HEK293 (cell line): ENCODE results near the gene ONECUT1.

Experiments
- BCL11B ChIP-seq: fragments of 450-650 bp; formaldehyde crosslinking; IDR thresholded peaks from 2 replicates; pipeline ENCODE4 v1.5.1; 2016; ENCODE audit warnings: low read depth, missing biosample characterization, missing genetic modification characterization
- GLI2 ChIP-seq: fragments of 450-650 bp; formaldehyde crosslinking; IDR thresholded peaks from 2 replicates; pipeline ENCODE4; 2017; ENCODE audit warnings: missing biosample characterization, missing genetic modification characterization, low read depth, borderline replicate concordance
- KLF9 ChIP-seq: fragments of 450-650 bp; formaldehyde crosslinking; IDR thresholded peaks from 2 replicates; pipeline ENCODE4 v1.5.1; 2016; ENCODE audit warnings: missing biosample characterization, missing genetic modification characterization, low read depth
- MYNN ChIP-seq: fragments of 450-650 bp; formaldehyde crosslinking; IDR thresholded peaks from 2 replicates; pipeline ENCODE4 v1.5.1; 2016; ENCODE audit warnings: missing biosample characterization, missing genetic modification characterization, borderline replicate concordance
- YY1 ChIP-seq: fragments of 450-650 bp; formaldehyde crosslinking; IDR thresholded peaks from 2 replicates; pipeline ENCODE4 v1.5.1; 2018; ENCODE audit warnings: missing biosample characterization, missing genetic modification characterization
- ZBTB1 ChIP-seq: fragments of 450-650 bp; formaldehyde crosslinking; IDR thresholded peaks from 2 replicates; pipeline ENCODE4 v1.5.1; 2016; ENCODE audit warnings: missing biosample characterization, missing genetic modification characterization
- ZBTB20 ChIP-seq: fragments of 450-650 bp; formaldehyde crosslinking; IDR thresholded peaks from 2 replicates; pipeline ENCODE4 v1.5.1; 2016; ENCODE audit warnings: missing biosample characterization, missing genetic modification characterization
- ZFHX2 ChIP-seq: fragments of 450-650 bp; formaldehyde crosslinking; conservative IDR thresholded peaks from 2 replicates; pipeline ENCODE4 v1.5.1; 2016; ENCODE audit warnings: missing biosample characterization, missing genetic modification characterization
- ZNF112 ChIP-seq: fragments of 450-650 bp; formaldehyde crosslinking; IDR thresholded peaks from 2 replicates; pipeline ENCODE4 v1.5.0; 2017; ENCODE audit warnings: missing biosample characterization, missing genetic modification characterization
- ZNF121 ChIP-seq: fragments of 450-650 bp; formaldehyde crosslinking; IDR thresholded peaks from 2 replicates; pipeline ENCODE4 v1.5.1; 2016; ENCODE audit warnings: missing biosample characterization, missing genetic modification characterization
- ZNF132 ChIP-seq: fragments of 450-650 bp; formaldehyde crosslinking; IDR thresholded peaks from 2 replicates; pipeline ENCODE4 v1.5.1; 2017; ENCODE audit warnings: missing biosample characterization, missing genetic modification characterization, borderline replicate concordance
- ZNF146 ChIP-seq: fragments of 450-650 bp; formaldehyde crosslinking; IDR thresholded peaks from 2 replicates; pipeline ENCODE4 v1.5.1; 2016; ENCODE audit warnings: missing biosample characterization, missing genetic modification characterization
- ZNF169 ChIP-seq: fragments of 450-650 bp; formaldehyde crosslinking; IDR thresholded peaks from 2 replicates; pipeline ENCODE4 v1.5.1; 2016; ENCODE audit warnings: missing biosample characterization, missing genetic modification characterization
- ZNF2 ChIP-seq: fragments of 450-650 bp; formaldehyde crosslinking; IDR thresholded peaks from 2 replicates; pipeline ENCODE4 v1.5.1; 2016; ENCODE audit warnings: missing biosample characterization, missing genetic modification characterization
- ZNF223 ChIP-seq: fragments of 450-650 bp; formaldehyde crosslinking; IDR thresholded peaks from 2 replicates; pipeline ENCODE4 v1.5.1; 2016; ENCODE audit warnings: missing biosample characterization, missing genetic modification characterization
- ZNF404 ChIP-seq: fragments of 450-650 bp; formaldehyde crosslinking; IDR thresholded peaks from 2 replicates; pipeline ENCODE4 v1.5.1; 2017; ENCODE audit warnings: missing biosample characterization, missing genetic modification characterization
- ZNF426 ChIP-seq: fragments of 450-650 bp; formaldehyde crosslinking; IDR thresholded peaks from 2 replicates; pipeline ENCODE4 v1.5.1; 2017; ENCODE audit warnings: missing biosample characterization, missing genetic modification characterization, mild to moderate bottlenecking, inconsistent platforms, moderate library complexity
- ZNF473 ChIP-seq: fragments of 450-650 bp; formaldehyde crosslinking; IDR thresholded peaks from 2 replicates; pipeline ENCODE4 v1.5.1; 2017; ENCODE audit warnings: missing biosample characterization, missing genetic modification characterization
- ZNF544 ChIP-seq: fragments of 450-650 bp; formaldehyde crosslinking; IDR thresholded peaks from 2 replicates; pipeline ENCODE4 v1.5.0; 2017; ENCODE audit warnings: missing biosample characterization, missing genetic modification characterization
- ZNF560 ChIP-seq: fragments of 450-650 bp; formaldehyde crosslinking; IDR thresholded peaks from 2 replicates; pipeline ENCODE4 v1.5.1; 2017; ENCODE audit warnings: missing biosample characterization, missing genetic modification characterization, borderline replicate concordance
- ZNF660 ChIP-seq: fragments of 450-650 bp; IDR thresholded peaks from 2 replicates; pipeline ENCODE4 v1.5.1; 2018; ENCODE audit warnings: missing biosample characterization, mild to moderate bottlenecking, missing genetic modification characterization
- ZNF837 ChIP-seq: fragments of 450-650 bp; formaldehyde crosslinking; IDR thresholded peaks from 2 replicates; pipeline ENCODE4 v1.5.1; 2016; ENCODE audit warnings: missing biosample characterization, missing genetic modification characterization
- TF ChIP-seq, protein P1 (sequence below): fragments of 450-650 bp; formaldehyde crosslinking; IDR thresholded peaks from 2 replicates; pipeline ENCODE4 v1.5.1; 2016; ENCODE audit warnings: missing biosample characterization, missing genetic modification characterization, low read depth
- TF ChIP-seq, protein P2 (sequence below): fragments of 450-650 bp; formaldehyde crosslinking; IDR thresholded peaks from 2 replicates; pipeline ENCODE4 v1.5.1; 2017; ENCODE audit warnings: missing biosample characterization, missing genetic modification characterization
- TF ChIP-seq, protein P3 (sequence below): fragments of 450-650 bp; formaldehyde crosslinking; optimal IDR thresholded peaks from 2 replicates; pipeline ENCODE3; 2016; ENCODE audit warnings: missing biosample characterization, mild to moderate bottlenecking, missing genetic modification characterization
- TF ChIP-seq, protein P4 (sequence below): fragments of 450-650 bp; formaldehyde crosslinking; IDR thresholded peaks from 2 replicates; pipeline ENCODE4 v1.5.1; 2016; ENCODE audit warnings: missing biosample characterization, missing genetic modification characterization
- TF ChIP-seq, protein P5 (sequence below): fragments of 450-650 bp; formaldehyde crosslinking; IDR thresholded peaks from 2 replicates; pipeline ENCODE4 v1.5.1; 2016; ENCODE audit warnings: missing biosample characterization, missing genetic modification characterization

ONECUT1 gene

DNA sequence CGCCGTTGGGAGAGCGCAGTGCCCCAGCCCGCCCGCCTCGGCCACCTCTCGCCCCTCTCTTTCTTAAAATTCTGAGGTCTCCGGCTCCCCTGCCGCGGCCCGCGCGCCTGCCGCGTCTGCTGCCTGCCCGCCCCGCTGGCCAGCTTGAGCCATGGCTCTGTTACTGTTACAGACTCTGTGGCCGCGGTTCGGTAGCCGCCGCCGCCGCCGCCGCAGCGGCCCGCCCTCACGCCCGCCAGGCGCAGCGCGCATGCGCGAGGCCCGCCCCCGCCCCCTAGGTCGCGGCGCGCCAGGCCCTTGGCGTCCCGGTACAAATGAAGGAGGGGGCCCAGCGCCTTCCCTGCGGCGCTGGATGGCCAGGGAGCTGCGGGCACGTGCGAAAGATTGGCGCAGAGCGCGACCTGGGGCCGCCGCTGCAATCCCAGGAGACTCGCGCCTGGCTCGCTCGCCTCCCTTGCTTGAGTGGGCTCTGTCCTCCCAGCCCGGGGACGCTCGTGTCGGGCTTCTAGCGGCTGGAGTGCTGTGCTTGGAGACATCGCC is at the start of gene ONECUT1 (continued):
- TF ChIP-seq, protein P1, sequence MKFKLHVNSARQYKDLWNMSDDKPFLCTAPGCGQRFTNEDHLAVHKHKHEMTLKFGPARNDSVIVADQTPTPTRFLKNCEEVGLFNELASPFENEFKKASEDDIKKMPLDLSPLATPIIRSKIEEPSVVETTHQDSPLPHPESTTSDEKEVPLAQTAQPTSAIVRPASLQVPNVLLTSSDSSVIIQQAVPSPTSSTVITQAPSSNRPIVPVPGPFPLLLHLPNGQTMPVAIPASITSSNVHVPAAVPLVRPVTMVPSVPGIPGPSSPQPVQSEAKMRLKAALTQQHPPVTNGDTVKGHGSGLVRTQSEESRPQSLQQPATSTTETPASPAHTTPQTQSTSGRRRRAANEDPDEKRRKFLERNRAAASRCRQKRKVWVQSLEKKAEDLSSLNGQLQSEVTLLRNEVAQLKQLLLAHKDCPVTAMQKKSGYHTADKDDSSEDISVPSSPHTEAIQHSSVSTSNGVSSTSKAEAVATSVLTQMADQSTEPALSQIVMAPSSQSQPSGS = no peak
- TF ChIP-seq YY1 (tag by site-specific recombination) (no peak), KLF9 (tag by site-specific recombination) (no peak), ZNF121 (no peak), ZNF169 (tag by site-specific recombination) (no peak), ZNF132 (tag by site-specific recombination) (no peak), GLI2 (tag by site-specific recombination) (no peak), ZNF426 (tag by site-specific recombination) (no peak), MYNN (tag by site-specific recombination) (no peak), ZNF2 (tag by site-specific recombination) (no peak), ZNF660 (no peak), ZNF112 (tag by site-specific recombination) (no peak), ZNF473 (tag by site-specific recombination) (no peak), ZNF223 (tag by site-specific recombination) (no peak), ZNF560 (tag by site-specific recombination) (no peak), BCL11B (tag by site-specific recombination) (no peak), ZNF544 (tag by site-specific recombination) (no peak), ZBTB20 (tag by site-specific recombination) (peak; percentile 24; the same call in 1 of the 2 replicates), ZBTB1 (no peak), ZNF146 (tag by site-specific recombination) (no peak), ZNF837 (no peak), ZFHX2 (no peak), ZNF404 (tag by site-specific recombination) (no peak)
- TF ChIP-seq, protein P2, sequence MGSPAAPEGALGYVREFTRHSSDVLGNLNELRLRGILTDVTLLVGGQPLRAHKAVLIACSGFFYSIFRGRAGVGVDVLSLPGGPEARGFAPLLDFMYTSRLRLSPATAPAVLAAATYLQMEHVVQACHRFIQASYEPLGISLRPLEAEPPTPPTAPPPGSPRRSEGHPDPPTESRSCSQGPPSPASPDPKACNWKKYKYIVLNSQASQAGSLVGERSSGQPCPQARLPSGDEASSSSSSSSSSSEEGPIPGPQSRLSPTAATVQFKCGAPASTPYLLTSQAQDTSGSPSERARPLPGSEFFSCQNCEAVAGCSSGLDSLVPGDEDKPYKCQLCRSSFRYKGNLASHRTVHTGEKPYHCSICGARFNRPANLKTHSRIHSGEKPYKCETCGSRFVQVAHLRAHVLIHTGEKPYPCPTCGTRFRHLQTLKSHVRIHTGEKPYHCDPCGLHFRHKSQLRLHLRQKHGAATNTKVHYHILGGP = no peak
- TF ChIP-seq, protein P3, sequence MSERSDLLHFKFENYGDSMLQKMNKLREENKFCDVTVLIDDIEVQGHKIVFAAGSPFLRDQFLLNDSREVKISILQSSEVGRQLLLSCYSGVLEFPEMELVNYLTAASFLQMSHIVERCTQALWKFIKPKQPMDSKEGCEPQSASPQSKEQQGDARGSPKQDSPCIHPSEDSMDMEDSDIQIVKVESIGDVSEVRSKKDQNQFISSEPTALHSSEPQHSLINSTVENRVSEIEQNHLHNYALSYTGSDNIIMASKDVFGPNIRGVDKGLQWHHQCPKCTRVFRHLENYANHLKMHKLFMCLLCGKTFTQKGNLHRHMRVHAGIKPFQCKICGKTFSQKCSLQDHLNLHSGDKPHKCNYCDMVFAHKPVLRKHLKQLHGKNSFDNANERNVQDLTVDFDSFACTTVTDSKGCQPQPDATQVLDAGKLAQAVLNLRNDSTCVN (tag by site-specific recombination) = peak; percentile 65
- TF ChIP-seq, protein P4, sequence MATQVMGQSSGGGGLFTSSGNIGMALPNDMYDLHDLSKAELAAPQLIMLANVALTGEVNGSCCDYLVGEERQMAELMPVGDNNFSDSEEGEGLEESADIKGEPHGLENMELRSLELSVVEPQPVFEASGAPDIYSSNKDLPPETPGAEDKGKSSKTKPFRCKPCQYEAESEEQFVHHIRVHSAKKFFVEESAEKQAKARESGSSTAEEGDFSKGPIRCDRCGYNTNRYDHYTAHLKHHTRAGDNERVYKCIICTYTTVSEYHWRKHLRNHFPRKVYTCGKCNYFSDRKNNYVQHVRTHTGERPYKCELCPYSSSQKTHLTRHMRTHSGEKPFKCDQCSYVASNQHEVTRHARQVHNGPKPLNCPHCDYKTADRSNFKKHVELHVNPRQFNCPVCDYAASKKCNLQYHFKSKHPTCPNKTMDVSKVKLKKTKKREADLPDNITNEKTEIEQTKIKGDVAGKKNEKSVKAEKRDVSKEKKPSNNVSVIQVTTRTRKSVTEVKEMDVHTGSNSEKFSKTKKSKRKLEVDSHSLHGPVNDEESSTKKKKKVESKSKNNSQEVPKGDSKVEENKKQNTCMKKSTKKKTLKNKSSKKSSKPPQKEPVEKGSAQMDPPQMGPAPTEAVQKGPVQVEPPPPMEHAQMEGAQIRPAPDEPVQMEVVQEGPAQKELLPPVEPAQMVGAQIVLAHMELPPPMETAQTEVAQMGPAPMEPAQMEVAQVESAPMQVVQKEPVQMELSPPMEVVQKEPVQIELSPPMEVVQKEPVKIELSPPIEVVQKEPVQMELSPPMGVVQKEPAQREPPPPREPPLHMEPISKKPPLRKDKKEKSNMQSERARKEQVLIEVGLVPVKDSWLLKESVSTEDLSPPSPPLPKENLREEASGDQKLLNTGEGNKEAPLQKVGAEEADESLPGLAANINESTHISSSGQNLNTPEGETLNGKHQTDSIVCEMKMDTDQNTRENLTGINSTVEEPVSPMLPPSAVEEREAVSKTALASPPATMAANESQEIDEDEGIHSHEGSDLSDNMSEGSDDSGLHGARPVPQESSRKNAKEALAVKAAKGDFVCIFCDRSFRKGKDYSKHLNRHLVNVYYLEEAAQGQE = no peak
- TF ChIP-seq, protein P5, sequence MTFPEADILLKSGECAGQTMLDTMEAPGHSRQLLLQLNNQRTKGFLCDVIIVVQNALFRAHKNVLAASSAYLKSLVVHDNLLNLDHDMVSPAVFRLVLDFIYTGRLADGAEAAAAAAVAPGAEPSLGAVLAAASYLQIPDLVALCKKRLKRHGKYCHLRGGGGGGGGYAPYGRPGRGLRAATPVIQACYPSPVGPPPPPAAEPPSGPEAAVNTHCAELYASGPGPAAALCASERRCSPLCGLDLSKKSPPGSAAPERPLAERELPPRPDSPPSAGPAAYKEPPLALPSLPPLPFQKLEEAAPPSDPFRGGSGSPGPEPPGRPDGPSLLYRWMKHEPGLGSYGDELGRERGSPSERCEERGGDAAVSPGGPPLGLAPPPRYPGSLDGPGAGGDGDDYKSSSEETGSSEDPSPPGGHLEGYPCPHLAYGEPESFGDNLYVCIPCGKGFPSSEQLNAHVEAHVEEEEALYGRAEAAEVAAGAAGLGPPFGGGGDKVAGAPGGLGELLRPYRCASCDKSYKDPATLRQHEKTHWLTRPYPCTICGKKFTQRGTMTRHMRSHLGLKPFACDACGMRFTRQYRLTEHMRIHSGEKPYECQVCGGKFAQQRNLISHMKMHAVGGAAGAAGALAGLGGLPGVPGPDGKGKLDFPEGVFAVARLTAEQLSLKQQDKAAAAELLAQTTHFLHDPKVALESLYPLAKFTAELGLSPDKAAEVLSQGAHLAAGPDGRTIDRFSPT (tag by site-specific recombination) = no peak
